Naive thymus-derived CD4-positive, alpha-beta T cell (primary cell): ENCODE data around the gene CUL9. TPM values are rescaled to one million over a fixed set of nuclear protein-coding genes. Genes with fewer than 3 reads are reported as not detected.
A peak's percentile ranks its signal among the peaks of the same experiment; 100 is the strongest.

Source experiments
- ATAC-seq: fragments of 150-1000 bp; cut with Tn5 transposase; 2 replicates; pipeline ENCODE4 v1.10.0; 2021; ENCODE audit warnings: mild to moderate bottlenecking, moderate library complexity
- CTCF ChIA-PET: fragments of 350-600 bp; sonication (Branson Sonifier 250); formaldehyde crosslinking; loops from one replicate; lab custom pipeline; 2021; ENCODE audit warnings: antibody characterized with exemption; lab: Charles Lee
- POLR2A ChIA-PET: fragments of 350-600 bp; sonication (Branson Sonifier 250); formaldehyde crosslinking; loops from one replicate; lab custom pipeline; 2021; ENCODE audit warnings: antibody characterized with exemption, inconsistent platforms; lab: Charles Lee
- DNase-seq, 9 donors: peaks; one replicate each; pipeline versions ENCODE4 v3.0.0 to v3.0.0-alpha.2; 2020 to 2022; ENCODE audit warnings: mixed read lengths in 1 of 9
- H3K27ac ChIP-seq: one replicate; pipeline ENCODE4 v1.7.0; 2013; ENCODE audit warnings: mild to moderate bottlenecking, low read depth, low read length, moderate library complexity
- H3K27me3 ChIP-seq, 2 donors: one replicate each; pipeline ENCODE4 v1.7.0; 2013; ENCODE audit warnings: low read length in 2 of 2, mild to moderate bottlenecking in 2 of 2, moderate library complexity in 2 of 2; ENCODE audit not compliant: control insufficient read depth in 2 of 2, insufficient read depth in 2 of 2
- H3K36me3 ChIP-seq, 3 experiments: 1 replicate in 2 of 3; 2 replicates in 1 of 3; pipeline ENCODE4 v1.7.0; 2013; ENCODE audit warnings: low read length in 3 of 3, mild to moderate bottlenecking in 3 of 3, moderate library complexity in 1 of 3; ENCODE audit not compliant: insufficient read depth in 3 of 3, control insufficient read depth in 2 of 3
- H3K4me1 ChIP-seq, 2 donors: one replicate each; pipeline ENCODE4 v1.7.0; 2013; ENCODE audit warnings: low read length in 2 of 2, mild to moderate bottlenecking in 2 of 2, moderate library complexity in 1 of 2; ENCODE audit not compliant: control insufficient read depth in 2 of 2, insufficient read depth in 2 of 2
- H3K4me3 ChIP-seq: 2 replicates; pipeline ENCODE4 v1.7.0; 2013; ENCODE audit warnings: mild to moderate bottlenecking, low read length
- H3K9me3 ChIP-seq, 3 experiments: 1 replicate in 2 of 3; 2 replicates in 1 of 3; pipeline ENCODE4 v1.7.0; 2013; ENCODE audit warnings: low read length in 3 of 3; ENCODE audit not compliant: control insufficient read depth in 2 of 3
- H3K27ac Mint-ChIP-seq, 9 donors: one replicate each; pipeline ENCODE4 v1.8.0; 2020 to 2022; ENCODE audit warnings: mixed read lengths in 9 of 9, mild to moderate bottlenecking in 8 of 9, moderate library complexity in 5 of 9, inconsistent platforms in 2 of 9
- H3K27me3 Mint-ChIP-seq, 5 donors: one replicate each; pipeline ENCODE4 v1.8.0; 2021 to 2022; ENCODE audit warnings: mixed read lengths in 5 of 5, mild to moderate bottlenecking in 1 of 5
- H3K36me3 Mint-ChIP-seq, 5 donors: one replicate each; pipeline ENCODE4 v1.8.0; 2020 to 2022; ENCODE audit warnings: mixed read lengths in 5 of 5, mild to moderate bottlenecking in 3 of 5, inconsistent platforms in 1 of 5
- H3K4me1 Mint-ChIP-seq, 7 donors: one replicate each; pipeline ENCODE4 v1.8.0; 2020 to 2022; ENCODE audit warnings: mixed read lengths in 7 of 7, mild to moderate bottlenecking in 3 of 7, inconsistent platforms in 1 of 7
- H3K4me3 Mint-ChIP-seq, 10 donors: one replicate each; pipeline ENCODE4 v1.8.0; 2020 to 2022; ENCODE audit warnings: mild to moderate bottlenecking in 10 of 10, mixed read lengths in 10 of 10, moderate library complexity in 6 of 10, inconsistent platforms in 2 of 10
- H3K9me3 Mint-ChIP-seq, 11 donors: one replicate each; pipeline ENCODE4 v1.8.0; 2020 to 2022; ENCODE audit warnings: mixed read lengths in 11 of 11, mild to moderate bottlenecking in 4 of 11, inconsistent platforms in 1 of 11, moderate library complexity in 1 of 11
- intact Hi-C, 2 donors: fragments of 100-400 bp; cut with micrococcal nuclease; formaldehyde crosslinking; loops; one replicate each; pipeline ENCODE4 v1.15.1; 2023
- polyA plus RNA-seq, 2 donors: library from polyadenylated mRNA; unstranded; fragments of 300-500 nt; fragmentation: Illumina TruSeq; gene quantifications; one replicate each; pipeline ENCODE4 v1.2.3, GENCODE V29; 2021
- total RNA-seq, 6 experiments: library from RNA in 5 of 6; stranded (reverse) in 5 of 6; gene quantifications; 1 replicate in 5 of 6; 2 replicates in 1 of 6; pipeline ENCODE4 v1.2.3 and lab custom pipeline; 2021 to 2026

Gene CUL9
- total and polyA plus RNA-seq, 7 experiments from 2014 or later = 12.3 to 123 (median 97.3) TPM

DNA sequence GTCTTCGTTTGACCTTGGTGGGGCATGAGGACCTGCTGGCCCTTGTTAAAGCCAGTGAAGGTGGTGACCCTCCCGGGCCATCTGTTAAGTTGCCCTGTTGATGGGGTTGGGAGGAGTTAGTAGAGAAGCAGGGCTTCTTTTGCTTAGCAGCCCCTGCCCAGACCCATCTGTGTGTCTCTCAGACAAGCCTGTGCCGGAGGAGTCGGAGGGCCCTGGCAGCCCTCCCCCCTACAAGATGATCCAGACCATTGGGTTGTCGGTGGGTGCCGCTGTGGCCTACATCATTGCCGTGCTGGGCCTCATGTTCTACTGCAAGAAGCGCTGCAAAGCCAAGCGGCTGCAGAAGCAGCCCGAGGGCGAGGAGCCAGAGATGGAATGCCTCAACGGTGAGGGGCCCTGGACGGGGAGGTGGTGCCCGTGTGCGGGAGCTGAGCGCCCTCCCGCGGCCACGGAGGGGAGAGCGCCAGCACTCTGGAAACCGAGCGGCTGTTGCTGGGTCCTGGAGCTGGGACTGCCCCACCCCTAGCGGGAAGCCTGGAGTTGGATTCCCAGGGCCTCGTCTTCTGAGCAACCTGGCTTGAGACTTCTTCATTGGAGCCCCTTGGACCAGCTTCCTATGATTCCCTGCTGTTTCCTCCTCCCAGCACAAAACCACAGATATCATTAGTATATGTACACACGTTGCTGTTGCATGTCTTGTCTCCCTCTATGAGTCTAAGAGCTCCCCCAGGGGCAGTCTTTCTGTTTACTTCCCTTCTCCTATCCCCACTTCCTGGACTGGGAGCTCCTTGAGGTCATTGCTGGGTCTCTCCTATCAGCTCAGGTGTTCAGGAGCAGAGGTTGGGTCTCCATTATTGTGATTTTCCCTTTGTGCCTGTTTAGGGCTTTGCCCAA lies 38.5 kb upstream of the CUL9 start:
- CTCF ChIA-PET = interaction anchor here (0.5 to 2.6 kb wide), 34 partner anchors 9 to 863 kb away, joined by 3 to 29 read pairs (median 3); partner anchors contain the start of genes CNPY3, CUL7, PEX6 and RPL7L1
- Mint-ChIP-seq H3K4me3 (peak overlapping the region in 8 of 10 donors; percentile 25 to 63 (median 38)), H3K27ac (peak overlapping the region in 5 of 9 donors; percentile 30 to 86 (median 51)), H3K36me3 (no peaks in the 10 kb centered on the region), H3K27me3 (no peaks in the 10 kb centered on the region), H3K4me1 (peaks cover 5 to 21% (median 16%) of the 10 kb centered on the region in 7 donors), H3K9me3 (no peaks in the 10 kb centered on the region)
- peaks cover 11 to 21% of the 10 kb centered on the region in 2 donors for H3K4me1 ChIP-seq
- no peaks in the 10 kb centered on the region for H3K9me3 ChIP-seq
- no peak overlapping the region for H3K27ac ChIP-seq
- intact Hi-C loops = loop anchor here (1.0 to 2.0 kb wide), 8 partner anchors 28 to 483 kb away; partner anchors contain the start of genes PPP2R5D (in 1 of the 2) and SRF (in 1 of the 2)
- ATAC-seq (peak; percentile 95), DNase-seq (peak; percentile 62 to 85 (median 76))
- POLR2A ChIA-PET = interaction anchor here (0.5 to 1.9 kb wide), 9 partner anchors 27 to 486 kb away, joined by 3 to 8 read pairs (median 3); partner anchors contain the start of genes CNPY3, KLC4, MRPL2 and PEX6
- H3K36me3 ChIP-seq = no peaks in the 10 kb centered on the region
- peak overlapping the region; percentile 0 for H3K4me3 ChIP-seq
- H3K27me3 ChIP-seq = no peaks in the 10 kb centered on the region

DNA sequence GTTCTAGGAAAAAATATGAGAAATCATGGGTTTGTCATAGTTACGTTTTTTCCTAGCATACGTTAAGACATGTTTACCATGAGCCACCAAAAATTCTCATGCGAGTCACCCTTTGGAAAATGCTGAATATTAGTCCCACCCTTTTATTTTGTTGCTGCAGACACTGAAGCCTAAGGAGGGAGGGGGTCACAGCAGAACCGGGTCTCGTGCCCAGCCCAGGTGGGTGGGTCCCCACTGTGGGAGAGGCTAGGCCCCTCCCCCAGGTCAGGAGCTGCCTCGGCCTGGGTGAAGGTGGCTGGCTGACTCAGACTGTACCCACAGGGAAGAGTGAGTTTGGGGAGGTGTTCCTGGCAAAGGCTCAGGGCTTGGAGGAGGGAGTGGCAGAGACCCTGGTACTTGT lies 37.1 kb upstream of the CUL9 start:
- ChIA-PET POLR2A (interaction anchor here (0.9 to 1.4 kb wide), 3 partner anchors 85 to 555 kb away, joined by 3 to 4 read pairs (median 4); partner anchors contain the start of genes KLC4 and MRPL2), CTCF (interaction anchor here (0.6 to 1.5 kb wide), 4 partner anchors 124 to 483 kb away, joined by 3 to 11 read pairs (median 5); partner anchors contain the start of gene RRP36)
- no peaks in the 10 kb centered on the region for H3K27me3 Mint-ChIP-seq
- no peaks in the 10 kb centered on the region for H3K9me3 ChIP-seq
- no peak for DNase-seq
- peaks cover 5 to 21% (median 16%) of the 10 kb centered on the region in 7 donors for H3K4me1 Mint-ChIP-seq
- no peak overlapping the region for H3K4me3 Mint-ChIP-seq
- H3K36me3 ChIP-seq = no peaks in the 10 kb centered on the region
- H3K27ac ChIP-seq = no peak overlapping the region
- no peak for ATAC-seq
- no peaks in the 10 kb centered on the region for H3K36me3 Mint-ChIP-seq
- H3K4me3 ChIP-seq = no peak overlapping the region
- H3K27me3 ChIP-seq = no peaks in the 10 kb centered on the region
- no peaks in the 10 kb centered on the region for H3K9me3 Mint-ChIP-seq
- H3K4me1 ChIP-seq = peaks cover 11 to 21% of the 10 kb centered on the region in 2 donors
- intact Hi-C loops = no loop called here
- H3K27ac Mint-ChIP-seq = no peak overlapping the region

DNA sequence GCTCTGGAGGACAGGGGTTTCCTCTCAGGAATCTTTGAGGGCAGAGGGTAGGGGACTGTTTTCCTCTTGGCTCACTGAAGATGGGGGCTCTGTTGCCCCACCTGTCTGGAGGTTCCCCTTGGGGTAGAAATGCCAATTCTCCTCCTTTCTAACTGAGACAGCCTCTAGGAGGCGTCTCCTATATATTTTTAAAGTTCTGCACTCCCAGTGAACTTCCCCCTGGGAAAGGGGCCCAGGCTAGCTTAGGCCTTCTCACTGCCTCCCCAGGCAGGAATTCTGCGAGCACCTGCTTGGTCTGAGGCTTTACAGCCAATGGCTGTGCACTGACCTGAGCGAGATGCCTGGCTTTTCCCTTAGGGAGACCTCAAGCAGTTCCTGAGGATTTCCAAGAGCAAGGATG lies 35.7 kb upstream of the CUL9 start:
- Histone ChIP-seq H3K4me1 (peaks cover 11 to 21% of the 10 kb centered on the region in 2 donors), H3K4me3 (no peak overlapping the region), H3K36me3 (no peaks in the 10 kb centered on the region), H3K27ac (no peak overlapping the region), H3K9me3 (no peaks in the 10 kb centered on the region), H3K27me3 (no peaks in the 10 kb centered on the region)
- DNase-seq (no peak), ATAC-seq (no peak)
- no peaks in the 10 kb centered on the region for H3K27me3 Mint-ChIP-seq
- no peak overlapping the region for H3K27ac Mint-ChIP-seq
- H3K9me3 Mint-ChIP-seq = no peaks in the 10 kb centered on the region
- H3K4me1 Mint-ChIP-seq = peaks cover 1 to 22% (median 16%) of the 10 kb centered on the region in 7 donors
- no peak overlapping the region for H3K4me3 Mint-ChIP-seq
- intact Hi-C loops = no loop called here
- CTCF ChIA-PET = interaction anchor here (0.5 to 1.5 kb wide), 3 partner anchors 125 to 492 kb away, joined by 3 read pairs; partner anchors contain the start of gene RRP36
- H3K36me3 Mint-ChIP-seq = no peaks in the 10 kb centered on the region
- POLR2A ChIA-PET = interaction anchor here (1.0 kb wide), 1 partner anchor 217 kb away, joined by 3 read pairs; the partner anchor contains the start of gene CNPY3

DNA sequence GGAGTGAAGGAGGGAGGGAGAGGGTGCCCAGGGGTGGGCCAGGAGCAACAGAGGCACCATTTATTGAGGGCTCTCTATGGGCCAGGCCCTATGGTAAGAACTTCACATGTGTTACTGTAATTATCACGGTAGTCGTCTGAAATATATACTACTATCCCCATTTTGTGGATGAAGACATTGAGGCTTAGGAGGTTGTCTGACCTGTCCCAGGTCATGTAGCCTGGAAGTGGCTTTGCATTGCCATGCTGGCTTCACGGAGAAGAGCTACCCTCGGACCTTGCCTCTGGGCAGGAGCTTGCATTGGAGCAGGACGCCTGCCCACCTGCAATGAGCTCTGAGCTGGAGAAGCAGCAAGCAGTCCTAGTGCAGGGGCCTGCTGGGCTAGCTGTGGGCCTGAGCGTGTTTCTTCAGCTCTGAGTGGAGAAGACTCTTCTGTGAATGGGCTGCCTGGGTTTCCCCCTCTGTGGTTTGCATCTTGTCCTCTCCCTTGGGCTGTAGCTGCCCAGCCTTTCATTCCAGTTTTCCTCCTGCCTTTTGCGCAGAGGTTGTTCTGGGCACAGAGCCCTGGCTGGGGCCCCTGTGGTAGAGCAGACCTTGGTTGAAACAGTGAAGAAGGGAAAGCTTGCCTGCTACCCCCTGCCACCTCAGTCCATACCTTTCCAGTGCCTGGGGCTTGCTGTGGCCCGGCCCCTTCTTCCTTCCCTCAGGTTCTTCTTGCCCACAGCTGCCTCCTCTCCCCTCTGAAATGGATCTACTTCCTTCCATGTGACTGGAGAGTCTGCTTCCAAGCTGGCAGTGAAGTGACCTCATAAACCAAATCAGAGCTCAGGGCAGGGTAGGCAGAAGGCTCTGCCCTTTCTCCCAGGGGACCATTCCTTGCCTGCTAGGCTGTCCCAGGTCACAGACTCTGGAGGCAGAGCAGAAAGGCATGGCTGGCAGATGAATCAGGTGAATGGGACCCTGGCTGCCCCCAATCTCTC lies 35.0 kb upstream of the CUL9 start:
- ChIA-PET CTCF (interaction anchor here (0.5 to 0.6 kb wide), 2 partner anchors 172 to 386 kb away, joined by 3 read pairs; no protein-coding TSS in a partner anchor), POLR2A (interaction anchor here (1.0 kb wide), 1 partner anchor 218 kb away, joined by 3 read pairs; the partner anchor contains the start of gene CNPY3)
- no peak overlapping the region for H3K27ac Mint-ChIP-seq
- H3K9me3 ChIP-seq = no peaks in the 10 kb centered on the region
- peaks cover 11 to 19% of the 10 kb centered on the region in 2 donors for H3K4me1 ChIP-seq
- no peak overlapping the region for H3K4me3 Mint-ChIP-seq
- H3K36me3 ChIP-seq = no peaks in the 10 kb centered on the region
- no peak overlapping the region for H3K27ac ChIP-seq
- no peak overlapping the region for H3K4me3 ChIP-seq
- ATAC-seq (no peak), DNase-seq (no peak)
- H3K27me3 Mint-ChIP-seq = no peaks in the 10 kb centered on the region
- intact Hi-C loops = no loop called here
- H3K4me1 Mint-ChIP-seq = peaks cover 0 to 21% (median 15%) of the 10 kb centered on the region in 7 donors
- no peaks in the 10 kb centered on the region for H3K9me3 Mint-ChIP-seq
- no peaks in the 10 kb centered on the region for H3K36me3 Mint-ChIP-seq
- H3K27me3 ChIP-seq = no peaks in the 10 kb centered on the region

DNA sequence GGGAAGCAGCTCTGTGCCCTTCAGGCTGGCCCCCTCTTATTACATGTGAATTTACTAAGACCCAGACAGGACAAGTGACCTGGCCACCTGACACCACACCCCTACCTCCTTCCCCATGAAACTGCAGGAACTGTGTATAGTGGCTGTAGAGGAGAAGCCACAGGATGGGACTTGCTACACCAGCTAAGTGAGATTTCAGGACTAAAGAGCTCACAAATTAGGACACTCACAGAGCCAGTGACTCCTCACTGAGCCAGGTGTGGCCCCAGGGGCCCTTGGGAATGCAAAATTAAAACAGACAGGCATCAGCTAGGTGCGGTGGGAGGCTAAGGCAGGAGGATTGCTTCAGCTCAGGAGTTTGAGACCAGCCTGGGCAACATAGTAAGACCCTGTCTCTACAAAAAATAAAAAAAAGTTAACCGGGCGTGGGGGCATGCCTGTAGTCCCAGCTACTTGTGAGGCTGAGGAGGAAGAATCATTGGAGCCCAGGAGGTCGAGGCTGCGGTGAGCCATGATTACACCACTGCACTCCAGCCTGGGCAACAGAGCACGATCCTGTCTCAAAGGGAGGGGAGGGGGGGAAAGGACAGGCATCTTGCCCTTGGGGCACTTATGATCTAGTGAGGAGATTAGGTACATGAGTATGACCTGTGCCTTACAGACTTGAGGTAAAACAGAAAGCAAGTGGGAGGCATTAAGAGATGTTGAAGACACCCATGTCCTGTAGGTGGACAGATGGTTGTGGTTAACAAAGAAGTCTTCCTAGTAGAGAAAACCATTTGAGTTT lies 34.1 kb upstream of the CUL9 start:
- Mint-ChIP-seq H3K9me3 (no peaks in the 10 kb centered on the region), H3K36me3 (no peaks in the 10 kb centered on the region), H3K27me3 (no peaks in the 10 kb centered on the region), H3K27ac (no peak overlapping the region), H3K4me3 (no peak overlapping the region), H3K4me1 (peaks cover 0 to 14% (median 8%) of the 10 kb centered on the region in 7 donors)
- no peaks in the 10 kb centered on the region for H3K9me3 ChIP-seq
- POLR2A ChIA-PET = no interaction called here
- CTCF ChIA-PET = no interaction called here
- ATAC-seq = no peak
- H3K36me3 ChIP-seq = no peaks in the 10 kb centered on the region
- no peak overlapping the region for H3K27ac ChIP-seq
- DNase-seq = no peak
- H3K4me3 ChIP-seq = no peak overlapping the region
- H3K27me3 ChIP-seq = no peaks in the 10 kb centered on the region
- peaks cover 7 to 10% of the 10 kb centered on the region in 2 donors for H3K4me1 ChIP-seq
- intact Hi-C loops = no loop called here
